Lung (tissue), 12 donors: ENCODE results near the gene RHEBL1. TPM values are rescaled to one million over a fixed set of nuclear protein-coding genes. Genes with fewer than 3 reads are reported as not detected.
A peak's percentile ranks its signal among the peaks of the same experiment; 100 is the strongest.

Source experiments
- ATAC-seq: fragments of 200-7000 bp; cut with Tn5 transposase; one replicate; pipeline ENCODE4 v1.9.1; 2020; ENCODE audit warnings: moderate number of reproducible peaks; ENCODE audit not compliant: insufficient read depth, low FRiP score
- DNase-seq, 3 donors: peaks; one replicate each; pipeline ENCODE4 v3.0.0-alpha.2; 2013 to 2017
- H3K27ac ChIP-seq, 2 donors: one replicate each; pipeline ENCODE4 v1.5.1; 2013; ENCODE audit warnings: mild to moderate bottlenecking in 2 of 2, moderate library complexity in 2 of 2, control low read depth in 1 of 2, inconsistent platforms in 1 of 2, low read depth in 1 of 2, low read length in 1 of 2
- H3K27me3 ChIP-seq, 3 donors: one replicate each; pipeline ENCODE4 v1.5.1; 2013; ENCODE audit warnings: low read length in 2 of 3; ENCODE audit not compliant: control insufficient read depth in 3 of 3, insufficient read depth in 3 of 3
- H3K36me3 ChIP-seq, 4 donors: one replicate each; pipeline ENCODE4 v1.5.1; 2013; ENCODE audit warnings: low read length in 4 of 4, mild to moderate bottlenecking in 1 of 4, moderate library complexity in 1 of 4; ENCODE audit not compliant: control insufficient read depth in 4 of 4, insufficient read depth in 4 of 4
- H3K4me1 ChIP-seq, 5 donors: one replicate each; pipeline ENCODE4 v1.5.1; 2013; ENCODE audit warnings: low read length in 5 of 5, mild to moderate bottlenecking in 2 of 5, moderate library complexity in 1 of 5; ENCODE audit not compliant: control insufficient read depth in 5 of 5, insufficient read depth in 5 of 5
- H3K4me3 ChIP-seq: one replicate; pipeline ENCODE4 v1.5.1; 2013; ENCODE audit warnings: mild to moderate bottlenecking, control low read depth, moderate library complexity
- H3K9ac ChIP-seq, 2 donors: one replicate each; pipeline ENCODE4 v1.5.1; 2013; ENCODE audit warnings: low read length in 2 of 2, control low read depth in 1 of 2; ENCODE audit not compliant: insufficient read depth in 1 of 2
- H3K9me3 ChIP-seq, 4 donors: one replicate each; pipeline ENCODE4 v1.5.1; 2013; ENCODE audit warnings: low read length in 3 of 4, mild to moderate bottlenecking in 1 of 4, moderate library complexity in 1 of 4; ENCODE audit not compliant: control insufficient read depth in 4 of 4, insufficient read depth in 3 of 4
- CTCF ChIP-seq: IDR thresholded peaks from 2 replicates; pipeline ENCODE4 v1.5.1; 2012; ENCODE audit warnings: mild to moderate bottlenecking; ENCODE audit errors: control extremely low read depth, extremely low read depth
- WGBS, 2 donors: extraction: QIAGEN DNeasy Blood & Tissue Kit; methylation state at CpG; one replicate each; pipeline ENCODE4 v1.1.7; 2013; 5-methylcytosine and 5-hydroxymethylcytosine counted together
- polyA plus RNA-seq, 2 donors: library from polyadenylated mRNA; stranded (reverse); fragments of 200-250 nt; gene quantifications; one replicate each; pipeline ENCODE4 v1.2.1, GENCODE V29; 2013
- total RNA-seq, 2 donors: library from RNA; depleted of rRNA in 1 of 2; stranded (reverse); fragments of >200 nt in 1 of 2; gene quantifications; one replicate each; pipeline ENCODE4 v1.2.1, GENCODE V29; 2014 to 2021
- donor health status: control.
- donor health status: control.
- donor health status: Bipolar disorder and iron deficiency.
- donor health status: healthy.
- donor health status: DM: yes; HTN: yes; CAD: no.

RHEBL1 gene
- total and polyA plus RNA-seq, 4 donors = 0.51 to 2.6 (median 2.1) TPM

GRCh38 chr12:49088932-49089330, 19.2 kb upstream of the RHEBL1 start:
- Histone ChIP-seq H3K4me3 (no peak overlapping the region), H3K9me3 (no peaks in the 10 kb centered on the region), H3K9ac (no peak overlapping the region), H3K4me1 (peaks cover 0 to 34% (median 14%) of the 10 kb centered on the region in 5 donors), H3K27me3 (peaks cover 0 to 63% (median 55%) of the 10 kb centered on the region in 3 donors), H3K36me3 (no peaks in the 10 kb centered on the region), H3K27ac (no peak overlapping the region)
- 52 to 65% methylated on average over 6 of the region's 6 CpGs for WGBS, 2 donors
- ATAC-seq (no peak), DNase-seq (no peak)
- TF ChIP-seq CTCF = no peak

GRCh38 chr12:49088150-49088931, 18.6 kb upstream of the RHEBL1 start:
- 1 to 2% methylated on average over 18 of the region's 18 CpGs for WGBS, 2 donors
- H3K9ac ChIP-seq = no peak overlapping the region
- TF ChIP-seq CTCF = peak; percentile 89
- H3K4me1 ChIP-seq = peaks cover 0 to 29% (median 12%) of the 10 kb centered on the region in 5 donors
- peaks cover 0 to 57% (median 49%) of the 10 kb centered on the region in 3 donors for H3K27me3 ChIP-seq
- peak; percentile 94 for ATAC-seq
- peak; percentile 82 to 90 (median 86) for DNase-seq
- H3K4me3 ChIP-seq = no peak overlapping the region
- no peaks in the 10 kb centered on the region for H3K36me3 ChIP-seq
- no peak overlapping the region for H3K27ac ChIP-seq
- no peaks in the 10 kb centered on the region for H3K9me3 ChIP-seq

GRCh38 chr12:49086116-49086515, 16.3 kb upstream of the RHEBL1 start:
- Histone ChIP-seq H3K27me3 (peaks cover 0 to 35% (median 28%) of the 10 kb centered on the region in 3 donors), H3K4me3 (no peak overlapping the region), H3K9me3 (no peaks in the 10 kb centered on the region), H3K27ac (no peak overlapping the region), H3K36me3 (no peaks in the 10 kb centered on the region), H3K4me1 (peaks cover 0 to 15% (median 4%) of the 10 kb centered on the region in 5 donors), H3K9ac (no peak overlapping the region)
- TF ChIP-seq CTCF = no peak
- no peak for DNase-seq
- no peak for ATAC-seq
- WGBS, 2 donors = 82 to 87% methylated on average over 3 of the region's 3 CpGs

- no peak for TF ChIP-seq CTCF
- Histone ChIP-seq H3K36me3 (no peaks in the 10 kb centered on the region), H3K27me3 (peaks cover 0 to 19% (median 15%) of the 10 kb centered on the region in 3 donors), H3K27ac (no peak overlapping the region), H3K4me3 (no peak overlapping the region), H3K9me3 (no peaks in the 10 kb centered on the region), H3K9ac (no peak overlapping the region), H3K4me1 (peaks cover 0 to 6% (median 0%) of the 10 kb centered on the region in 5 donors)
- DNase-seq (no peak), ATAC-seq (no peak)
- WGBS, 2 donors = 95 to 98% methylated on average over 3 of the region's 3 CpGs
Observed at GRCh38 chr12:49084438-49084837, 14.7 kb upstream of the RHEBL1 start.
